Glutamatergic neuron (in vitro differentiated cells): ENCODE results near the gene COPS7B. TPM values are rescaled to one million over a fixed set of nuclear protein-coding genes. Genes with fewer than 3 reads are reported as not detected.

Experiments used
- DNase-seq: peaks from one replicate; pipeline ENCODE4 v3.0.0; 2022
- H3K27ac Mint-ChIP-seq: one replicate; pipeline ENCODE4 v1.8.0; 2020; ENCODE audit warnings: mild to moderate bottlenecking, mixed read lengths, inconsistent platforms; ENCODE audit not compliant: unreplicated experiment
- H3K27me3 Mint-ChIP-seq: one replicate; pipeline ENCODE4 v1.8.0; 2020; ENCODE audit warnings: mild to moderate bottlenecking, moderate library complexity, mixed read lengths, inconsistent platforms; ENCODE audit not compliant: unreplicated experiment
- H3K36me3 Mint-ChIP-seq: one replicate; pipeline ENCODE4 v1.8.0; 2020; ENCODE audit warnings: mild to moderate bottlenecking, mixed read lengths, inconsistent platforms; ENCODE audit not compliant: unreplicated experiment
- H3K4me1 Mint-ChIP-seq: one replicate; pipeline ENCODE4 v1.8.0; 2020; ENCODE audit warnings: mild to moderate bottlenecking, low read depth, mixed read lengths, inconsistent platforms; ENCODE audit not compliant: unreplicated experiment
- H3K4me3 Mint-ChIP-seq: one replicate; pipeline ENCODE4 v1.8.0; 2020; ENCODE audit warnings: mild to moderate bottlenecking, mixed read lengths, inconsistent platforms; ENCODE audit not compliant: unreplicated experiment
- H3K9me3 Mint-ChIP-seq: one replicate; pipeline ENCODE4 v1.8.0; 2020; ENCODE audit warnings: mild to moderate bottlenecking, moderate library complexity, mixed read lengths, inconsistent platforms; ENCODE audit not compliant: unreplicated experiment
- total RNA-seq: library from RNA; stranded (reverse); fragmentation: NEBNext Ultra II Directional; extraction: Animal tissue kit (Norgen Biotek cat#: 25700); gene quantifications from one replicate; pipeline ENCODE4 v1.2.1, GENCODE V29; 2021; ENCODE audit not compliant: unreplicated experiment
- TF ChIP-seq, protein P1 (sequence below): fragments of 200-600 bp; sonication (generic); IDR thresholded peaks from one replicate; pipeline ENCODE4 v1.5.0; 2021; ENCODE audit not compliant: partially characterized antibody, unreplicated experiment

Gene COPS7B
- total RNA-seq, 1 donor from 2014 or later, result 53.2 TPM

DNA sequence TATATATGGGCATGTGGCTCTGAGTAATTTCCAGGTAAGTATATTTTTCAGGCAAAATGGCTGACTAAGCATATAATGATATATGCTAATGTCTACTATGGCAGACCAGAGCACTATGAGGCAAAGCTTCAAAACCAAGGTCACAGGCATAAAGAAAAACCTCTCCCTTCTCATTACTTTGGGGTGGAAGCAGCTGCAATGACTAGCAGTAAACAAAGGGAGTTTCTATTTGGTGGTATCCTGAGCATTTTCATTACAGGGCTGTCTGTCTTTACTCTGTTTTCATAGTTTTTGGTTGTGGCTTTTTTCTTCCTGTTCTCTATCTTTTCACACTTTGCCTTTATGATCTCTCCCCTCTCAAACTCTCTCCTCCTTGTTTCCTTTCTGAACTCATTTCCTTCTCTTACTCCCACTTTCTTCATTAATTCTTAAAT is 20.7 kb upstream of the COPS7B start:
- TF ChIP-seq, protein P1, sequence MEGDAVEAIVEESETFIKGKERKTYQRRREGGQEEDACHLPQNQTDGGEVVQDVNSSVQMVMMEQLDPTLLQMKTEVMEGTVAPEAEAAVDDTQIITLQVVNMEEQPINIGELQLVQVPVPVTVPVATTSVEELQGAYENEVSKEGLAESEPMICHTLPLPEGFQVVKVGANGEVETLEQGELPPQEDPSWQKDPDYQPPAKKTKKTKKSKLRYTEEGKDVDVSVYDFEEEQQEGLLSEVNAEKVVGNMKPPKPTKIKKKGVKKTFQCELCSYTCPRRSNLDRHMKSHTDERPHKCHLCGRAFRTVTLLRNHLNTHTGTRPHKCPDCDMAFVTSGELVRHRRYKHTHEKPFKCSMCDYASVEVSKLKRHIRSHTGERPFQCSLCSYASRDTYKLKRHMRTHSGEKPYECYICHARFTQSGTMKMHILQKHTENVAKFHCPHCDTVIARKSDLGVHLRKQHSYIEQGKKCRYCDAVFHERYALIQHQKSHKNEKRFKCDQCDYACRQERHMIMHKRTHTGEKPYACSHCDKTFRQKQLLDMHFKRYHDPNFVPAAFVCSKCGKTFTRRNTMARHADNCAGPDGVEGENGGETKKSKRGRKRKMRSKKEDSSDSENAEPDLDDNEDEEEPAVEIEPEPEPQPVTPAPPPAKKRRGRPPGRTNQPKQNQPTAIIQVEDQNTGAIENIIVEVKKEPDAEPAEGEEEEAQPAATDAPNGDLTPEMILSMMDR, result no peak
- no peaks in the 10 kb centered on the region for H3K36me3 Mint-ChIP-seq
- no peak overlapping the region for H3K27ac Mint-ChIP-seq
- no peaks in the 10 kb centered on the region for H3K27me3 Mint-ChIP-seq
- H3K4me1 Mint-ChIP-seq, result peaks cover 11% of the 10 kb centered on the region
- DNase-seq, result no peak
- H3K4me3 Mint-ChIP-seq, result no peak overlapping the region
- peaks cover 1% of the 10 kb centered on the region for H3K9me3 Mint-ChIP-seq

DNA sequence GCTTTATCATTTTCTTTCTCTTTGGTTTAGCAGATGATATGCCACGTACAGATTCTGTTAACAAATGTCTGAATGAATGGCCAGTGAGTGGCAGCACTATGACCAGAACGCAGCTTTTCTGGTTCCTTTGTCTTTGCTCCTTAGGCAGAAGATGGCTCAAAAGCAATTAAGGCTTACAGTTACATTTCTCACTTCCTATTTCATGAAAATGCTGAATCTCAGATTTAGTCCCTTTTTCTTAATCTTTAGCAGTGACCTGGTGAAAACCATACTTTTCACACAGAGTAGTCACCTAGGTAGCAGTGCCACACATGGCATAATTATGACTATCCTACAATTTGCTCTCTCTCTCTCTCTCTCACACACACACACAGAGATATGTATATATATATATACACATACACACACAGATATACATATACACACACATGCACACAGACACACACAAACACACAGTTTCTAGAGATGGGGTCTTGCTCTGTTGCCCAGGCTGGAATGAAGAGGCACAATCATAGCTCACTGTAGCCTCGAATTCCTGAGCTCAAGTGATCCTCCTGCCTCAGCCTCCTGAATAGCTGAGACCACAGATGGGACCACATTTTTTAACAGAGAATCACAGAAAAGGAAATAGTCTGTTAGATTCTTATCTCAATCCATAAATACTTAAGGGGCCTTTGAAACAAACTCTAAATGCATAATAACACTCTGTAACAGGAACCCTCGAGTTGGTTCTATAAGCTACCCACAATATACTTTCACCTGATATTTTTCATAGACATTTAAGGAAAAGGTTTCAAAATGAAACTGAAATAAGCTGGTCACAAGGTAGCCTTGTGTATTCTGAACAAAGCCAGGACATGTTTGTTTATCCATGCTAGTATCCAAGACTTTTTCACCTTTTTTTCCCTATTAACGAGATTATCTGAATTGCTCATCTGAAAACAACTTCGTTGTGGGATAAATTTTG is 16.8 kb upstream of the COPS7B start:
- Mint-ChIP-seq H3K4me1 (peaks cover 3% of the 10 kb centered on the region), H3K9me3 (no peaks in the 10 kb centered on the region), H3K4me3 (no peak overlapping the region), H3K27ac (no peak overlapping the region), H3K36me3 (no peaks in the 10 kb centered on the region), H3K27me3 (no peaks in the 10 kb centered on the region)
- TF ChIP-seq, protein P1, result no peak
- no peak for DNase-seq

DNA sequence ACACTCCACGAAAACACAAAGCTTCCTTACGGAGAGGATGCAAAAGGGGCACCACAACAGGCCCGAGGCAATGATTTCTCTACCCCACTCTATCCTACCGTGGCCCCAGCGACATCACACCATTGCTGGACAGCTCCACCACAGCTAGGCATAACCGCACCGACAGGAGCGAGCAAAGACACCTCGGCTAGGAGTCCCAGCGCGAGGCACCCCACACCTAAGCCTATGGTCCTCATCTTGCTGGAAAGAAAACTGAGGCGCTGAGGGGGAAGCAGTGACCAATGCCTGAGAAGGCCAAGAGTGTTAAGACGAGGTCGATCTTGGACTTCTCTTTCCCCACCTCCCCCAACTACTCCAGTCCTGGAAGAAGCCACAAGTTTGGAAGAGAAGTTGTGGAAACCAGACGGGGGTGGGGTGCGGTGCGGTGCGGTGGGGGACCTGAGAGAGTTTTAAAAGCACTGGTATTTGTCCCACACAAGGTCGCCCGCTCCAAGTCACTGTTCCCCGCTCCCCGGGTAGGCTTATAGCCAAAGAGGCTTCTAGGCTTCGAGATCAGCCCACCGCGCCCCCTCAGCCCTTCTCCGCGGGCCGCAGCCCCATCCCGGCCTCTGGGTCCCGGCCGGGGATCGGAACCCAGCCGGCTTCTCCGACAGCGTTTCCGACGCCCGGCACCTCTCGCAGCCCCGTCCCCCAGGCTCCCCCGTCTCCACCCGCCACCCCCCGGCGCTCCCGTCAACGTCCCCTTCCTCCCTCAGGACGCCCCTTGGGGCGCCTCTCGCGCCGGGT is 5.9 kb upstream of the COPS7B start:
- Mint-ChIP-seq H3K27me3 (peaks cover 5% of the 10 kb centered on the region), H3K36me3 (no peaks in the 10 kb centered on the region), H3K4me1 (peaks cover 9% of the 10 kb centered on the region), H3K9me3 (peaks cover 7% of the 10 kb centered on the region), H3K27ac (peak overlapping the region; percentile 23), H3K4me3 (peak overlapping the region; percentile 99)
- TF ChIP-seq, protein P1, result no peak
- peak; percentile 40 for DNase-seq

DNA sequence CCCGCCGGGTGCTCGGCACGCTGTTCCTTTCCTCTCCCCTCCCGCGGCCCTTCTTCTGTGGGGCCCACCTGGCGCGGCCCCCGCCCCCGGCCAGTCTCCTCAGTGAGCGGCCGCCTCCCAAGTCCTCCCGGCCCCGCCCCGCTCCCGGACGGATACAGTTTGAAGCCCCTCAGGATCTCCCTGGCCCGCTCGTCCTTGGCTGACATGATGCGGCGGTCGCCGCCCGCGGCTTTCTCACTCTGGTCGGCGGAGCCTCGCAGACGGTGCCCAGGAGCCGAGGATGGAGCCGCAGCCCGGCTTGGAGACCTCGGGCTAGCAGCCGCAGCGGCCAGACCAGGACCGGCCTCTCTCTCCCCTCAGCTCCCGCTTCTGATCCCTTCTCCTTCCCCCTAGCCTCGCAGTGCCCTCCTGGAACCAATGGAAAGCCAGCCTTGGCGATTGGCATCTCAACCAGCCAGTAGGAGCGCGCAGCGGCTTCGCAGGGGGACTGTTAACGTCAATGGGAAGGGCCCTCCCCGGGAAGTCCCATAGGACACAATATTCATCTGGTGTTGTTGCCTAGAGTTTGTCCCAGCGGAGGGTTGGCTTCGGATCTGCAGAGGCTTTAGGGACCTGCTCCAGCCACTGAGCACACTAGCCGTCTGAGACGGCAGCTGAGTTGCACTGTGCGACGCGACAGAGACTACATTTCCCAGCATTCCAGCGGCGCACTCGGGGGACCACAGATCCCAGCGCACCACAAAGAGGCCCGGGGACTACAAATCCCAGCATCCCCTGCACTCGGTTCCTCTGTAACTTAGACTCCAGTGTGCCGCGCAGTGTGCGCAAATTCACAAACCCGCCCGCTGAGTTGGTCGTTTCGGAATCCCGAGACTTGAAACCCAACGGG is 5.1 kb upstream of the COPS7B start, which contains the start of gene PDE6D:
Gene PDE6D, minus strand, starts transcription at position 374 of the 889 bp plus-strand sequence. Its CDS starts 168 bp downstream, at position 206.
- H3K9me3 Mint-ChIP-seq, result peaks cover 11% of the 10 kb centered on the region
- peak within 1 kb of the TSS; percentile 99 for H3K4me3 Mint-ChIP-seq
- H3K27ac Mint-ChIP-seq, result peak within 1 kb of the TSS; percentile 93
- H3K4me1 Mint-ChIP-seq, result peaks cover 15% of the 10 kb centered on the region
- TF ChIP-seq, protein P1, result no peak
- peaks cover 5% of the 10 kb centered on the region for H3K27me3 Mint-ChIP-seq
- H3K36me3 Mint-ChIP-seq, result no peaks in the 10 kb centered on the region
- peak; percentile 100 for DNase-seq
